Stimulated activated naive CD8-positive, alpha-beta T cell treated with anti-CD3 and anti-CD28 coated beads, Interleukin-15, Interleukin-2, amounts not matched to agents 100 ng/mL and 50 ng/mL, for 24 hours (primary cell): Measurements from ENCODE around the gene EFTUD2.

Experiments used
- H3K27ac Mint-ChIP-seq: one replicate; pipeline ENCODE4 v1.8.0; 2021; ENCODE audit warnings: mild to moderate bottlenecking, mixed read lengths
- H3K27me3 Mint-ChIP-seq: one replicate; pipeline ENCODE4 v1.8.0; 2021; ENCODE audit warnings: mixed read lengths
- H3K36me3 Mint-ChIP-seq: one replicate; pipeline ENCODE4 v1.8.0; 2021; ENCODE audit warnings: low read depth, mixed read lengths
- H3K4me1 Mint-ChIP-seq: one replicate; pipeline ENCODE4 v1.8.0; 2021; ENCODE audit warnings: low read depth, mixed read lengths
- H3K4me3 Mint-ChIP-seq: one replicate; pipeline ENCODE4 v1.8.0; 2021; ENCODE audit warnings: mild to moderate bottlenecking, mixed read lengths
- H3K9me3 Mint-ChIP-seq: one replicate; pipeline ENCODE4 v1.8.0; 2021; ENCODE audit warnings: mixed read lengths

Gene EFTUD2

GRCh38 chr17:44807817-44808155, 91.5 kb downstream of the EFTUD2 start:
- no peaks in the 10 kb centered on the region for H3K4me1 Mint-ChIP-seq
- H3K27ac Mint-ChIP-seq, result no peak overlapping the region
- H3K27me3 Mint-ChIP-seq, result no peaks in the 10 kb centered on the region
- H3K36me3 Mint-ChIP-seq, result peaks cover 9% of the 10 kb centered on the region
- H3K4me3 Mint-ChIP-seq, result no peak overlapping the region
- no peaks in the 10 kb centered on the region for H3K9me3 Mint-ChIP-seq

- Mint-ChIP-seq H3K9me3 (no peaks in the 10 kb centered on the region), H3K4me3 (no peak overlapping the region), H3K36me3 (peaks cover 9% of the 10 kb centered on the region), H3K27ac (no peak overlapping the region), H3K4me1 (no peaks in the 10 kb centered on the region), H3K27me3 (no peaks in the 10 kb centered on the region)
Observed at GRCh38 chr17:44807093-44807816, 92.0 kb downstream of the EFTUD2 start.

GRCh38 chr17:44804302-44805089, 94.7 kb downstream of the EFTUD2 start:
- Mint-ChIP-seq H3K4me3 (no peak overlapping the region), H3K9me3 (no peaks in the 10 kb centered on the region), H3K27ac (no peak overlapping the region), H3K4me1 (no peaks in the 10 kb centered on the region), H3K27me3 (no peaks in the 10 kb centered on the region), H3K36me3 (peaks cover 9% of the 10 kb centered on the region)

- Mint-ChIP-seq H3K27ac (no peak overlapping the region), H3K9me3 (no peaks in the 10 kb centered on the region), H3K4me3 (no peak overlapping the region), H3K27me3 (no peaks in the 10 kb centered on the region), H3K4me1 (no peaks in the 10 kb centered on the region), H3K36me3 (peaks cover 9% of the 10 kb centered on the region)
Observed at GRCh38 chr17:44801880-44802279, 97.4 kb downstream of the EFTUD2 start.
